GM03348 (cell line): ENCODE data around the gene KRTAP5-3.
"Not testable (repeated sequence)": the region's sequence is repeated elsewhere in the genome, so short reads cannot be mapped to it uniquely, and the experiment has no call there.

Experiments
- DNase-seq: peaks from one replicate; pipeline ENCODE4 v3.0.0; 2012; ENCODE audit warnings: low spot score

The KRTAP5-3 gene

GRCh38 chr11:1607901-1608300, 362 bp downstream of the KRTAP5-3 start:
- not testable (repeated sequence) for DNase-seq

- not testable (repeated sequence) for DNase-seq
Measured at GRCh38 chr11:1607156-1607845, 962 bp downstream of the KRTAP5-3 start.

DNA sequence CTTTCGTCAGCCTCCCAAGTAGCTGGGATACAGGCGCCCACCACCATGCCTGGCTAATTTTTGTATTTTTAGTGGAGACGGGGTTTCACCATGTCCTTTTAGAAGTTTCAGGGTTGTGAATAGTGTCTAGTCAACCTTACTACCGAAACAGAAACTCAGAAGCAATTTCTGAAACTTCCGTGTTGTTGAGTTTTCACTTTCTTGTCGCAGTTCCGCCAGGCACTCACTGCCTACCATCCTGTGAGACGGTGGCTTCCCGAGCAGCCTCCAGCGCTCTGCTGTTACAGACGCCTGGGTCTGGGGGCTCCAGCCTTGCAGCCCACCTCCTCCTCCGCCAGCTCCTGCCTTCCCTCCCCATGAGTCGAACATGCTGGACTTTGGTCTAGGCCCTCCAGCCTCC, 2.3 kb downstream of the KRTAP5-3 start:
- not testable (repeated sequence) for DNase-seq

GRCh38 chr11:1604711-1605110, 3.6 kb downstream of the KRTAP5-3 start:
- no peak for DNase-seq

DNA sequence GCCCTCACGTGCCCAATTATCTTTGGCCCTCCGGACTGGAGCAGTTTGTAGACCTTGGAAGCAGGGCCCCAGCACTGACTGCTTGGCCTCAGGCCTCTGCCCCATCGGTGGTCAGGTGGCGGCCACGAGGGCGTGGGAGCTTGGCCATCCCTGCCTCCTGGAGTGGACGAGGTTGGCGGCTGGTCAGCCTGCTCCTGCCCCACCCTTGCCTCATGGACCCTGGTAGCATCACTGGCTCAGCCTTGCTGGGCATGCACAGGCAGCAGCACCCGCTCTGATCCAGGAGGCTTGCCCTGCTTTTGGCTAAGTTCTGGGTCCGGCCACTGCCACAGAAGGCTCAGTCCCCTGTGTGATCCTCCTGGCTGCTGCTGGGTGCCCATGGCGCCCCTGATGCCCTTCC, 4.1 kb downstream of the KRTAP5-3 start:
- DNase-seq, result no peak

DNA sequence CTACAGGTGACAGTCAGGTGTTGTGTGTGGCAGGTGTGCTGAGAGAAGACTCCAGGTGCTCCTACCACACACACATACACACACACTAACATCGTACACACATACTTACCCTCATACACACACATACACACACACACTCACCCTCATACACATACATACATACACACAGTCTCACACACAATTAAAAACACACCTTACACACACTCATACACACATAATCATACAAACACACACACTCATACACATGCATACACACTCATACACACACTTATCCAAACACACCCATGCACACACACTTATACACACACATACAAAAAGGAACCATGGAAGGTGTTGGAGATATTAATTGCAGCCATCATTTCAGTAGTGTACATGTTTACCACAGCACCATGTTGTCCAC, 4.6 kb downstream of the KRTAP5-3 start:
- no peak for DNase-seq

DNA sequence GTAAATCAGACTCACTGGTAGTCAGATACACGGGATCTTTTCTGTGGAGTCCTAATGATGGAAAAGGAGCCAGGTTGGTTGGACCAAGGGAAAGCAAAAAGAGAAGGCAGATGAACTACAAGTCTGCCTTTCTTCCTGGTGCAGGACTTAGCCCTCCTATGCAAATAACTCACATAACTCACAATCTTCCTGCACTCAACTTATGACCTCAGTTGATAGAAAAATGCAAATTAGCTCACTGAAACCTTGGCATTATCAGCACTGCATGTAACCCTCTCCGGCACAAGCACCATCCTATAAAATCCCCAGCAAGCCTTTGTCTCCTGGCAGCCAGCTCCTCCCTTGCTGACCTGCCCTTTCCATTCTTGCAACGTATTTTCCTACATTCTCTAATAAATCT, 6.6 kb downstream of the KRTAP5-3 start:
- not testable (repeated sequence) for DNase-seq

DNA sequence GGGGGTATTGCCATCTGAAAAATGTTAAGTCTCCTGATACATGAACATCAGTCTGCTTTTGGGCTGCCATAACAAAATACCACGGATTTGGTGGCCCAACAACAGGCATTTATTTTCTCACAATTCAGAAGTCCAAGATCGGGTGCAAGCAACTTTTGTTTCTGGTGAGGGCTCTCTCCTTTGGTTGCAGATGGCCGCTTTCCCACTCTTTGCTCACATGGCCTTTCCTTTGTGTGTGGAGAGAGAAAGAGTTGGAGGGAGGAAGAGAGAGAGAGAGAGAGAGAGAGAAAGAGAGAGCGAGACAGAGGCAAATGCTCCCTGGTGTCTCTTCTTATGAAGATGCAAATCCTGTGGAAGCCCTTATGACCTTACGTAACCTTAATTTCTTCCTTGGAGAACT, 7.6 kb downstream of the KRTAP5-3 start:
- no peak for DNase-seq

GRCh38 chr11:1598816-1599215, 9.4 kb downstream of the KRTAP5-3 start:
- DNase-seq, result no peak

DNA sequence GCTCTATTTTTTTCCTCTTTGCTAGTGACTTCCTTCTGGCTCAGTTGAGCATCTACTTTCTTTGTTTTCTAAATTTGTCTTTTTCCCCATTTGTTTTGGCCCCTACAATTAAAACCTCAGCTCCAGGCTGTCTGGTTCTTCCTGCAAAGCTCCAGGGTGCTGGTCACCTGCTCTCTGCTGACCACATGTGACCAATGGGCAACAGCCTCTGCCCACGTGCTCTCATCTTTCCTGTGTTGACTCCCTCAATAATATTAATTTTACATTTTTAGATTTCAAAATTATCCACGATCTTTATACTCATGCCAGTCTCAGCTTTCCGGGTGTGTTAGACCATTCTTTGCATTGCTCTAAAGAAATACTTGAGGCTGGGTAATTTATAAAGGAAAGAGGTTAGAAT, 9.9 kb downstream of the KRTAP5-3 start:
- DNase-seq, result not testable (repeated sequence)

- DNase-seq, result no peak
Measured at GRCh38 chr11:1597994-1598380, 10.3 kb downstream of the KRTAP5-3 start, which contains the start of gene KRTAP5-2. TSS of gene KRTAP5-2 (minus strand) at chr11:1598294. CDS start at chr11:1598250, 44 bp downstream.

- DNase-seq, result no peak
Measured at GRCh38 chr11:1597331-1597993, 10.8 kb downstream of the KRTAP5-3 start.

DNA sequence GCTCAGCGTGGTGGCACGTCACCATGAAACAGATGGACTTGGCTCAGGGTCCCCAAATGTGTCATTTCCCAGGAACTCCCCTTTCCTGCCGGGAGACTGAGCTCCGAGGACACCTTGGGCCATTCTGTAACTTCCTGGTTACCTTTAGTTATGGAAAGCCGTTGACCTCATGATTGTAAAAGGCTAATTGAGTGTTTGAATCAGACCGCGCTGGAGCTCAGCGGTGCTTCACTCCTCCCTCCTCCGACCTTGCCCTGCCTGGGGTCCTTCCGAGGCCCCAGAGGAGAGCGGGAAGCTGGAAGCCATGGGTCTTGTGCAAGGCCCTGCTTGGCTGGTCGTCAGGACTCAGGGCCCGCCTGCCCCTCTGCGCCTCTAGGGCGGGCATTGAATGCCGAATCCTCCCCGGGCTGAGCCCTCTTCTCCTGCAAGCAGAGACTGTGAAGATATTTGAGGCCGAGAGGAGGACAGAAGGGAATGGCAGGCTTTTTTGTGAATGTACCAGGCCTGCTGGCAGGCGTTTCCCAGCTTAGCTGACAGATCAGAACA, 11.6 kb downstream of the KRTAP5-3 start:
- not testable (repeated sequence) for DNase-seq

- DNase-seq, result not testable (repeated sequence)
Measured at GRCh38 chr11:1595994-1596575, 12.2 kb downstream of the KRTAP5-3 start.

- no peak for DNase-seq
Measured at GRCh38 chr11:1592628-1593027, 15.6 kb downstream of the KRTAP5-3 start.

- no peak for DNase-seq
Measured at GRCh38 chr11:1589996-1590395, 18.3 kb downstream of the KRTAP5-3 start.

- DNase-seq, result not testable (repeated sequence)
Measured at GRCh38 chr11:1589191-1589963, 18.9 kb downstream of the KRTAP5-3 start.

DNA sequence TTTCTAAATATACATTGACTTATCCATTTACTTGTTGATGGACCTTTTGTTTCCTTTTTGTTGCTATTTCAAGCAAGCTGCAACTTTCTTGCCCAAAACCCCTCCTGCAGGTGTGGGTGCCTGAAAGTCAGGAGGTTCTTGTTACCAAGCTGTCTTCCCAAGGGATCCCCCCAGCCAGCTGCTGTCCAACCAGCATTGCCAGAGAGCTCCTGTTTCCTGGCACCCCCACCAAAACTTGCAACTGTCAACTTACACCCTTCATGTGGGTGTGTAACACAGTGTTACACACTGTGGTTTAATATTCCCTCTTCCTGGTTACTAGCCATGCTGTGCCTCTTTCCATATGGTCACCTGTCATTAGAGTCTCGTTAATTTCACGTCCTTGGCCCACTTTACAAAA, 21.6 kb downstream of the KRTAP5-3 start:
- DNase-seq, result no peak

GRCh38 chr11:1584661-1585370, 23.4 kb downstream of the KRTAP5-3 start, which contains the start of gene KRTAP5-1:
TSS of gene KRTAP5-1 (minus strand) at chr11:1585283. CDS start at chr11:1585249, 34 bp downstream.
- DNase-seq, result not testable (repeated sequence)

DNA sequence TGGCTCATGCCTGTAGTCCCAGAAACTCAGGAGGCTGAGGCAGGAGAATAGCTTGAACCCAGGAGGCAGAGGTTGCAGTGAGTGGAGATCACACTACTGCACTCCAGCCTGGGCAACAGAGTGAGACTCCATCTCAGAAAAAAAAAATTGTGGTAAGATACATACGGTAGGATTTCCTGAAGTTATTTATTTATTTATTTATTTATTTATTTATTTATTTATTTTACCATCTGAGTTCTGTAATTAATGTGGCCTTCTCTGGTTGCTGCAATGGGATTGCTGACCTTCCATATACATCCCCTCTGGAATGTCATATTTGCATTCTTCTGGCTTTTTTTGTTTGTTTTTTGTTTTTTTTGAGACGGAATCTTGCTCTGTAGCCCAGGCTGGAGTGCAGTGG, 25.4 kb downstream of the KRTAP5-3 start:
- DNase-seq, result not testable (repeated sequence)

GRCh38 chr11:1581976-1582375, 26.3 kb downstream of the KRTAP5-3 start:
- DNase-seq, result no peak
